ENCODE results near the gene ALCAM.

DNA sequence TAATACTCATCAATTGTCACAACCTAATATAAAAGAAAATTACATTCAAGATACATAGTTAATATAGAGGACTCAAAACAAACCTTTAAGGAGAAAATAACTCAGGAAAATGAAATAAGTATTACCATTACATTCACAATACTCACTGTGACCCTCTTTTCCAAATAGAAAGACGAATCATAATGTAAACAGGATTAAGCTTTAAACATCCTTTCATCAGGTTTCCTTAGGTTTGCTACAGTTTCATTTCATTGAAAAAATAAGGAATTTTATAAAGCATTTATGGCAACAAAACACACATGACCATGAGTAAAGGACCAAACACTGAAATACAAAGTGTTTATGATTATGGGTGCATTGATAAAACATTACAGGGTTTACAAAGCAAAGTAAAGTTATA lies 162.7 kb downstream of the ALCAM start:
- TF ChIP-seq POLR2AphosphoS5 (IDR thresholded peaks at IDR 0.05) = no peak
- TF ChIP-seq, protein P1, sequence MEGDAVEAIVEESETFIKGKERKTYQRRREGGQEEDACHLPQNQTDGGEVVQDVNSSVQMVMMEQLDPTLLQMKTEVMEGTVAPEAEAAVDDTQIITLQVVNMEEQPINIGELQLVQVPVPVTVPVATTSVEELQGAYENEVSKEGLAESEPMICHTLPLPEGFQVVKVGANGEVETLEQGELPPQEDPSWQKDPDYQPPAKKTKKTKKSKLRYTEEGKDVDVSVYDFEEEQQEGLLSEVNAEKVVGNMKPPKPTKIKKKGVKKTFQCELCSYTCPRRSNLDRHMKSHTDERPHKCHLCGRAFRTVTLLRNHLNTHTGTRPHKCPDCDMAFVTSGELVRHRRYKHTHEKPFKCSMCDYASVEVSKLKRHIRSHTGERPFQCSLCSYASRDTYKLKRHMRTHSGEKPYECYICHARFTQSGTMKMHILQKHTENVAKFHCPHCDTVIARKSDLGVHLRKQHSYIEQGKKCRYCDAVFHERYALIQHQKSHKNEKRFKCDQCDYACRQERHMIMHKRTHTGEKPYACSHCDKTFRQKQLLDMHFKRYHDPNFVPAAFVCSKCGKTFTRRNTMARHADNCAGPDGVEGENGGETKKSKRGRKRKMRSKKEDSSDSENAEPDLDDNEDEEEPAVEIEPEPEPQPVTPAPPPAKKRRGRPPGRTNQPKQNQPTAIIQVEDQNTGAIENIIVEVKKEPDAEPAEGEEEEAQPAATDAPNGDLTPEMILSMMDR (IDR thresholded peaks at IDR 0.05) = no peak
